Endothelial cell of umbilical vein (primary cell): ENCODE results near the gene KRT1. TPM values are rescaled to one million over a fixed set of nuclear protein-coding genes. Genes with fewer than 3 reads are reported as not detected.

Experiments
- BruUV-seq: library from RNA; stranded (reverse); fragments of 400-500 nt; replicated peaks from 2 replicates; lab custom pipeline; 2021; lab: Mats Ljungman, UMichigan
- CTCF ChIA-PET: fragments of 300-600, 350-600 bp; sonication (Branson Sonifier 250); formaldehyde crosslinking; loops from one replicate; lab custom pipeline; 2021; ENCODE audit warnings: antibody characterized with exemption, inconsistent platforms; lab: Charles Lee
- POLR2A ChIA-PET: fragments of 300-600, 350-600 bp; sonication (Branson Sonifier 250); formaldehyde crosslinking; loops from one replicate; lab custom pipeline; 2021; ENCODE audit warnings: antibody characterized with exemption, inconsistent platforms; lab: Charles Lee
- DNase-seq: peaks from one replicate; pipeline ENCODE4 v3.0.0-alpha.2; 2011; ENCODE audit warnings: low read depth, low spot score
- FAIRE-seq: peaks from 2 replicates; lab custom pipeline; 2011; peaks lifted over from hg19 to GRCh38; lab: Jason Lieb, UNC
- H2AFZ ChIP-seq: 2 replicates; pipeline ENCODE4 v1.6.0; 2012; ENCODE audit warnings: low read depth, low read length, control low read depth, inconsistent platforms
- H3K27ac ChIP-seq: 2 replicates; pipeline ENCODE4 v1.5.1; 2011; ENCODE audit warnings: low read depth, mild to moderate bottlenecking, control low read depth, low read length, moderate library complexity; ENCODE audit not compliant: insufficient read depth
- H3K27me3 ChIP-seq, 2 experiments: 2 replicates each; pipeline versions ENCODE4 v1.6.0 to v1.6.1; 2011; ENCODE audit warnings: low read length in 2 of 2, mixed read lengths in 1 of 2; ENCODE audit not compliant: control insufficient read depth in 2 of 2, insufficient read depth in 2 of 2
- H3K36me3 ChIP-seq, 2 experiments: 2 replicates in 1 of 2; 3 replicates in 1 of 2; pipeline ENCODE4 v1.5.1; 2011; ENCODE audit warnings: low read length in 2 of 2, mild to moderate bottlenecking in 1 of 2, moderate library complexity in 1 of 2; ENCODE audit not compliant: control insufficient read depth in 2 of 2, insufficient read depth in 2 of 2; ENCODE audit errors: extremely low read depth in 1 of 2
- H3K4me1 ChIP-seq: 3 replicates; pipeline ENCODE4 v1.5.1; 2011; ENCODE audit warnings: mild to moderate bottlenecking, low read length; ENCODE audit not compliant: control insufficient read depth, insufficient read depth; ENCODE audit errors: extremely low read depth
- H3K4me2 ChIP-seq: 2 replicates; pipeline ENCODE4 v1.6.1; 2011; ENCODE audit warnings: low read length, control low read depth, mixed read lengths; ENCODE audit not compliant: insufficient read depth
- H3K4me3 ChIP-seq, 3 experiments: fragments of 200-600 bp in 1 of 3; sonication (generic), shearing (Covaris generic) in 1 of 3; replicated peaks in 1 of 3; 2 replicates each; pipeline ENCODE4 v1.5.1; 2011 to 2016; ENCODE audit warnings: control low read depth in 3 of 3, low read length in 3 of 3, mild to moderate bottlenecking in 2 of 3, inconsistent platforms in 1 of 3, low read depth in 1 of 3, moderate library complexity in 1 of 3; ENCODE audit not compliant: insufficient read depth in 1 of 3
- H3K79me2 ChIP-seq: 2 replicates; pipeline ENCODE4 v1.6.0; 2012; ENCODE audit warnings: low read length, inconsistent platforms; ENCODE audit not compliant: control insufficient read depth, insufficient read depth
- H3K9ac ChIP-seq: replicated peaks from 2 replicates; pipeline ENCODE3; 2011; ENCODE audit warnings: low read length, control low read depth; ENCODE audit not compliant: insufficient read depth; ENCODE audit errors: extremely low read depth
- H3K9me1 ChIP-seq: replicated peaks from 3 replicates; pipeline ENCODE4 v1.6.0; 2011; ENCODE audit warnings: mild to moderate bottlenecking, low read length; ENCODE audit not compliant: control insufficient read depth, insufficient read depth; ENCODE audit errors: extremely low read depth
- H3K9me3 ChIP-seq: replicated peaks from 2 replicates; pipeline ENCODE4 v1.5.1; 2012; ENCODE audit warnings: low read length, inconsistent platforms; ENCODE audit not compliant: control insufficient read depth, insufficient read depth
- H4K20me1 ChIP-seq: replicated peaks from 2 replicates; pipeline ENCODE3; 2011; ENCODE audit warnings: mild to moderate bottlenecking, low read length; ENCODE audit not compliant: control insufficient read depth, insufficient read depth; ENCODE audit errors: extremely low read depth
- EZH2 ChIP-seq: IDR thresholded peaks from 2 replicates; pipeline ENCODE4 v1.6.1; 2012; ENCODE audit warnings: borderline replicate concordance, low read depth, mild to moderate bottlenecking, moderate library complexity, low read length, inconsistent platforms; ENCODE audit not compliant: severe bottlenecking
- FOS ChIP-seq: IDR thresholded peaks from 2 replicates; pipeline ENCODE4 v1.6.1; 2011; ENCODE audit warnings: mild to moderate bottlenecking, low read length, moderate library complexity, borderline replicate concordance; ENCODE audit not compliant: insufficient read depth
- GATA2 ChIP-seq: IDR thresholded peaks from 2 replicates; pipeline ENCODE4 v1.7.0; 2011; ENCODE audit warnings: low read depth, mild to moderate bottlenecking, moderate library complexity, mixed read lengths, low read length; ENCODE audit not compliant: insufficient read length, insufficient read depth
- JUN ChIP-seq: IDR thresholded peaks from 2 replicates; pipeline ENCODE4 v1.6.1; 2011; ENCODE audit warnings: borderline replicate concordance, low read depth; ENCODE audit not compliant: insufficient read length, insufficient read depth
- MYC ChIP-seq: IDR thresholded peaks from one replicate; pipeline ENCODE4 v1.6.1; 2011; ENCODE audit warnings: mild to moderate bottlenecking, low read depth, low read length
- POLR2A ChIP-seq: IDR thresholded peaks from 2 replicates; pipeline ENCODE4 v1.6.1; 2012; ENCODE audit warnings: low read depth, mild to moderate bottlenecking, control low read depth, low read length
- POLR2AphosphoS5 ChIP-seq: IDR thresholded peaks from 2 replicates; pipeline ENCODE4 v1.6.1; 2012; ENCODE audit warnings: low read depth, mild to moderate bottlenecking, control low read depth, low read length, moderate library complexity; ENCODE audit not compliant: insufficient read depth
- dilution Hi-C: fragments of 300-500 bp; cut with MboI; formaldehyde crosslinking; loops from one replicate; pipeline ENCODE4 v1.15.0; 2019; ENCODE audit warnings: low sequenced_read_pairs; ENCODE audit not compliant: extremely low pct_ligation_motif_present
- intact Hi-C: fragments of 100-400 bp; cut with micrococcal nuclease; formaldehyde crosslinking; loops from one replicate; pipeline ENCODE4 v1.10.0; 2022
- polyA plus RNA-seq, 4 experiments: library from polyadenylated mRNA; depleted of rRNA in 3 of 4; stranded (reverse) in 3 of 4; unstranded in 1 of 4; fragments of >200 nt; gene quantifications; 2 replicates each; pipeline versions ENCODE4 v1.2.1 to v1.2.3, GENCODE V29; 2011 to 2012; ENCODE audit warnings: missing spikeins in 1 of 4
- total RNA-seq: library from RNA; stranded (reverse); gene quantifications from 2 replicates; pipeline ENCODE4 v1.2.3, GENCODE V29; 2021
- TF ChIP-seq, protein P1 (sequence below): IDR thresholded peaks from 2 replicates; pipeline ENCODE4 v1.6.1; 2011; ENCODE audit not compliant: insufficient read depth, insufficient read length
- TF ChIP-seq, protein P2 (sequence below), 2 donors: IDR thresholded peaks; 1 replicate in 1 of 2; 2 replicates in 1 of 2; pipeline ENCODE4 v1.5.1; 2011; ENCODE audit warnings: low read length in 2 of 2, mild to moderate bottlenecking in 2 of 2, moderate library complexity in 2 of 2, control low read depth in 1 of 2, inconsistent platforms in 1 of 2, low read depth in 1 of 2; ENCODE audit not compliant: insufficient read depth in 1 of 2; ENCODE audit errors: extremely low read depth in 1 of 2

The KRT1 gene
- total and polyA plus RNA-seq, 2 donors (not counting 3 experiments of a cell fraction or from before 2014, with no cell fraction given): not detected

DNA sequence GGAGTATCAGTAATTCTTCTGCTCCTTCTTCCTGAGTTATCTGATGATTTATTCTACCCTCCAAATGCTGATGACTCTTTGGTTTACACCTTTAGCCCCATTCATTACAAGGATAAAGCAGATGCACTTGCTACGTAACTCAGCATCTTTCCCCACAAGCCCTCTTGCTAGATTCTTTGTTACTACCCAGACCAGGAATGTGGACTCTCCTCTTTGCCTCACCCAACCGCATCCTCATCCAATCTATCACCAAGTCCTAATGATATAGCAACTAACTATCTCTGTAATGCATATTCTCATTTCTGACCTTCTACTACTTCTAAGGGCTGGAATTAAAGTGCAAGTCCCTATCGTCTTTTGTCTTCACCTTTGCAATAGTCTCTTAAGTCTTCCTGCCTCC, 9.2 kb downstream of the KRT1 start:
- H3K27ac ChIP-seq: no peak overlapping the region
- no peak overlapping the region for H3K9ac ChIP-seq
- no peaks in the 10 kb centered on the region for H3K79me2 ChIP-seq
- no peaks in the 10 kb centered on the region for H3K36me3 ChIP-seq
- dilution Hi-C loops: no loop called here
- intact Hi-C loops: no loop called here
- H4K20me1 ChIP-seq: no peaks in the 10 kb centered on the region
- ChIA-PET POLR2A (no interaction called here), CTCF (no interaction called here)
- no peak for DNase-seq
- BruUV-seq: no TSS peak
- no peaks in the 10 kb centered on the region for H3K9me1 ChIP-seq
- no peaks in the 10 kb centered on the region for H3K4me1 ChIP-seq
- H3K4me3 ChIP-seq: no peak overlapping the region
- H3K4me2 ChIP-seq: no peak overlapping the region
- no peak for TF ChIP-seq GATA2
- no peak for TF ChIP-seq FOS
- TF ChIP-seq POLR2A: no peak
- no peak for TF ChIP-seq JUN
- TF ChIP-seq POLR2AphosphoS5: no peak
- no peak for TF ChIP-seq MYC
- TF ChIP-seq, protein P1, sequence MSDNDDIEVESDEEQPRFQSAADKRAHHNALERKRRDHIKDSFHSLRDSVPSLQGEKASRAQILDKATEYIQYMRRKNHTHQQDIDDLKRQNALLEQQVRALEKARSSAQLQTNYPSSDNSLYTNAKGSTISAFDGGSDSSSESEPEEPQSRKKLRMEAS: no peak
- no peak for FAIRE-seq
- H3K9me3 ChIP-seq: no peaks in the 10 kb centered on the region
- no peak overlapping the region for H2AFZ ChIP-seq
- H3K27me3 ChIP-seq: peaks cover 0 to 3% of the 10 kb centered on the region in 2 experiments

DNA sequence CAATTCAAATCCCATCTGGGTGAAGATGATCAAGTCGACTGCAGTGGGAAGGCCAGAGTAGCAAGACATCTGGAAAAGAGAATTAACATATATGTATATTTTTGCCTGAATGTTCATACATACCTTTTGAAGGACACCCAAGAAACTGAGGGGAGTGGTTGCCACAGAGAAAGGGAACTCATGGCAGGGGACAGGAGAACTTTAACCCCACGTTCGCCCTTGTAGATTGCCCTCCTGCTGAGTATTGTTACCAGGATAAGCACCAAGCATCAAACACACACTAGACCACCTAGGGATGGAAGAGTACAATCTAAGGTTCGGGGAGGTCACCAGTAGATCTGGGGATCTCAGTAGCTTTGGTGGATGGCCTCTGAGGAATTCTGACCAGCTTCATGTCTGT, 9.7 kb downstream of the KRT1 start:
- Histone ChIP-seq H3K36me3 (no peaks in the 10 kb centered on the region), H3K27me3 (peaks cover 0 to 3% of the 10 kb centered on the region in 2 experiments), H3K9ac (no peak overlapping the region), H3K4me1 (no peaks in the 10 kb centered on the region), H3K9me3 (no peaks in the 10 kb centered on the region), H2AFZ (no peak overlapping the region), H3K27ac (no peak overlapping the region), H3K9me1 (no peaks in the 10 kb centered on the region), H3K4me2 (no peak overlapping the region), H3K79me2 (no peaks in the 10 kb centered on the region), H4K20me1 (no peaks in the 10 kb centered on the region), H3K4me3 (no peak overlapping the region)
- FAIRE-seq (no peak), DNase-seq (no peak)
- POLR2A ChIA-PET: no interaction called here
- dilution Hi-C loops: no loop called here
- BruUV-seq: no TSS peak
- TF ChIP-seq POLR2A (no peak), POLR2AphosphoS5 (no peak), GATA2 (no peak), FOS (no peak), EZH2 (no peak), JUN (no peak)
- TF ChIP-seq, protein P2, sequence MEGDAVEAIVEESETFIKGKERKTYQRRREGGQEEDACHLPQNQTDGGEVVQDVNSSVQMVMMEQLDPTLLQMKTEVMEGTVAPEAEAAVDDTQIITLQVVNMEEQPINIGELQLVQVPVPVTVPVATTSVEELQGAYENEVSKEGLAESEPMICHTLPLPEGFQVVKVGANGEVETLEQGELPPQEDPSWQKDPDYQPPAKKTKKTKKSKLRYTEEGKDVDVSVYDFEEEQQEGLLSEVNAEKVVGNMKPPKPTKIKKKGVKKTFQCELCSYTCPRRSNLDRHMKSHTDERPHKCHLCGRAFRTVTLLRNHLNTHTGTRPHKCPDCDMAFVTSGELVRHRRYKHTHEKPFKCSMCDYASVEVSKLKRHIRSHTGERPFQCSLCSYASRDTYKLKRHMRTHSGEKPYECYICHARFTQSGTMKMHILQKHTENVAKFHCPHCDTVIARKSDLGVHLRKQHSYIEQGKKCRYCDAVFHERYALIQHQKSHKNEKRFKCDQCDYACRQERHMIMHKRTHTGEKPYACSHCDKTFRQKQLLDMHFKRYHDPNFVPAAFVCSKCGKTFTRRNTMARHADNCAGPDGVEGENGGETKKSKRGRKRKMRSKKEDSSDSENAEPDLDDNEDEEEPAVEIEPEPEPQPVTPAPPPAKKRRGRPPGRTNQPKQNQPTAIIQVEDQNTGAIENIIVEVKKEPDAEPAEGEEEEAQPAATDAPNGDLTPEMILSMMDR (IDR thresholded peaks at IDR 0.05; ENCODE audit: extremely low read depth in 1 of 2, insufficient read depth in 1 of 2, low read depth in 1 of 2, low read length in 2 of 2): no peak
- TF ChIP-seq, protein P1: no peak
- intact Hi-C loops: no loop called here
- CTCF ChIA-PET: no interaction called here
